ENCODE measurements around the gene IL13RA2.

DNA sequence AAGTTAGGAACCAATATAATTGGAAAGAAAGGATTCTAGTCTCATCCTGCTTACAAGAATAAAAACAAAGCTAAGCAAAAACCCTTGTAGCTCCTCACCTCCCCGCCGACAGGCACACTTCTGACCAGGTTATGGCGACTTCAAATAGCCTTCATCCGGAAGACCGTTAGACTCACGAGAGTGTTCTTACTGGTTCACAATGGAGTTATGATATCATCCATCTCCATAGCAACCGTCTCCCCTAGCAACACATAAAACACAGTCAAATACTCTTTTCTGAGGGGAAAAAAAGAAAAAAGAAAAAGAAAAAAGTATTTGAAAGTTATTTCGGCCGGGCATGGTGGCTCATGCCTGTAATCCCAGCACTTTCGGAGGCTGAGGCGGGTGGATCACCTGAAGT is at the start of gene IL13RA2:
- TF ChIP-seq, protein P1, sequence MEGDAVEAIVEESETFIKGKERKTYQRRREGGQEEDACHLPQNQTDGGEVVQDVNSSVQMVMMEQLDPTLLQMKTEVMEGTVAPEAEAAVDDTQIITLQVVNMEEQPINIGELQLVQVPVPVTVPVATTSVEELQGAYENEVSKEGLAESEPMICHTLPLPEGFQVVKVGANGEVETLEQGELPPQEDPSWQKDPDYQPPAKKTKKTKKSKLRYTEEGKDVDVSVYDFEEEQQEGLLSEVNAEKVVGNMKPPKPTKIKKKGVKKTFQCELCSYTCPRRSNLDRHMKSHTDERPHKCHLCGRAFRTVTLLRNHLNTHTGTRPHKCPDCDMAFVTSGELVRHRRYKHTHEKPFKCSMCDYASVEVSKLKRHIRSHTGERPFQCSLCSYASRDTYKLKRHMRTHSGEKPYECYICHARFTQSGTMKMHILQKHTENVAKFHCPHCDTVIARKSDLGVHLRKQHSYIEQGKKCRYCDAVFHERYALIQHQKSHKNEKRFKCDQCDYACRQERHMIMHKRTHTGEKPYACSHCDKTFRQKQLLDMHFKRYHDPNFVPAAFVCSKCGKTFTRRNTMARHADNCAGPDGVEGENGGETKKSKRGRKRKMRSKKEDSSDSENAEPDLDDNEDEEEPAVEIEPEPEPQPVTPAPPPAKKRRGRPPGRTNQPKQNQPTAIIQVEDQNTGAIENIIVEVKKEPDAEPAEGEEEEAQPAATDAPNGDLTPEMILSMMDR (IDR thresholded peaks at IDR 0.05), result no peak
- TF ChIP-seq HDAC2 (IDR thresholded peaks at IDR 0.05), result no peak
- TF ChIP-seq RAD21 (conservative IDR thresholded peaks at IDR 0.05 in 1 of 2, IDR thresholded peaks at IDR 0.05 in 1 of 2), result no peak
- no peak for TF ChIP-seq CHD2 (IDR thresholded peaks at IDR 0.05; ENCODE audit: low read length, partially characterized antibody)
- no peak for TF ChIP-seq FOSL2 (IDR thresholded peaks at IDR 0.05)
- no peak for TF ChIP-seq FOSL2 (CRISPR knock-in tag; IDR thresholded peaks at IDR 0.05)
